ENCODE results near the gene GSTO1. TPM values are rescaled to one million over a fixed set of nuclear protein-coding genes. Genes with fewer than 3 reads are reported as not detected.
A peak's percentile ranks its signal among the peaks of the same experiment; 100 is the strongest.

The GSTO1 gene
- total RNA-seq, 2 donors from 2014 or later = 257 to 291 TPM

DNA sequence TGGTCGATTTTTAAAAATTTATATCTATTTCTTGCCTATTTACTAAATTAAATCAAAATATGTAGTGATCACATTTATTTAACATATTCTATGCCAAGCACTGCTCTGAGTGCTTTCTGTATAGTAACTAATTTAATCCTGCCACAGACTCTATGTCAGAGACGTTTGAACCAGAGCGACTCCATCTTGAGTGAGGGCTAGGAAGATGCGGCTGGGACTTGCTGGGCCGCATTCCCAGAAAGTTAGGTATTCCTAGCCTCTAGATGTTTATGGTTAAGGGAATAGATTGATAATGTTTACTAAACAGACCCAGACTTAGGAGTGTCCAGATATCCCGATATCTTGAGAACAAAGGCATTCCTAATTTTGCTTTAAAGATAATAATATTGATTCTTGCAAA, 3.2 kb upstream of the GSTO1 start:
- DNase-seq (ENCODE audit: low spot score) = no peak
- H3K36me3 ChIP-seq = no peaks in the 10 kb centered on the region
- no peak overlapping the region for H3K27ac ChIP-seq
- H3K27me3 ChIP-seq = no peaks in the 10 kb centered on the region
- H3K4me3 ChIP-seq = no peak overlapping the region
- no peaks in the 10 kb centered on the region for H3K9me3 ChIP-seq
- H3K4me1 ChIP-seq = peaks cover 0 to 18% of the 10 kb centered on the region in 2 donors
- no peak for TF ChIP-seq CTCF (IDR thresholded peaks at IDR 0.05)

DNA sequence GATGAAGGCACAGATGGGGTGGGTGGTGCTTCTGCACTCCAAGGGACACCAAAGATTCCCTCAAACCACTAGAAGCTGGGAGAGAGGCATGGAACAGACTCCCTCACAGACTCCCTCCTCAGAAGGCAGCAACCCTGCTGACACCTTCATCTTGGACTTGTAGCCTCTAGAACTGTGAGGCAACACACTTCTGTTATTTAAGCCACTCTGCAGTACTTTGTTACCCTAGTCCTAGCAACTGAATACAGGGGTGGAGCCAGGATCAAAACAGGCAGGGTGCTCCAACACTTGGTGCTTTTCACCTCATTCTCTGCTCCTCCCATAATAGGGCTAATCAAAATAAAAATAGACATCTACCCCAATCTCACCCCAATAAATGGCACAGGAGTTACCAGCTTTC, 2.3 kb upstream of the GSTO1 start:
- H3K27me3 ChIP-seq = no peaks in the 10 kb centered on the region
- H3K4me3 ChIP-seq = no peak overlapping the region
- peaks cover 4% of the 10 kb centered on the region for H3K36me3 ChIP-seq
- H3K4me1 ChIP-seq = peaks cover 0 to 27% of the 10 kb centered on the region in 2 donors
- no peaks in the 10 kb centered on the region for H3K9me3 ChIP-seq
- DNase-seq (ENCODE audit: low spot score) = no peak
- no peak for TF ChIP-seq CTCF (IDR thresholded peaks at IDR 0.05)
- no peak overlapping the region for H3K27ac ChIP-seq

- Histone ChIP-seq H3K27ac (no peak overlapping the region), H3K36me3 (peaks cover 9% of the 10 kb centered on the region), H3K4me1 (peaks cover 0 to 34% of the 10 kb centered on the region in 2 donors), H3K9me3 (no peaks in the 10 kb centered on the region), H3K4me3 (no peak overlapping the region), H3K27me3 (no peaks in the 10 kb centered on the region)
- no peak for TF ChIP-seq CTCF (IDR thresholded peaks at IDR 0.05)
- DNase-seq (ENCODE audit: low spot score) = no peak
These were observed 1.6 kb upstream of the GSTO1 start for GRCh38 chr10:104253106-104253505.

GRCh38 chr10:104253606-104254410, 884 bp upstream of the GSTO1 start:
- no peak for DNase-seq (ENCODE audit: low spot score)
- peak overlapping the region; percentile 70 to 99 for H3K4me3 ChIP-seq
- peaks cover 0 to 40% of the 10 kb centered on the region in 2 donors for H3K4me1 ChIP-seq
- no peaks in the 10 kb centered on the region for H3K9me3 ChIP-seq
- peak overlapping the region; percentile 97 to 100 for H3K27ac ChIP-seq
- H3K27me3 ChIP-seq = no peaks in the 10 kb centered on the region
- H3K36me3 ChIP-seq = peaks cover 16% of the 10 kb centered on the region
- no peak for TF ChIP-seq CTCF (IDR thresholded peaks at IDR 0.05)

GRCh38 chr10:104255311-104255981, 754 bp downstream of the GSTO1 start:
- Histone ChIP-seq H3K4me3 (peak overlapping the region; percentile 70 to 99), H3K4me1 (peaks cover 0 to 57% of the 10 kb centered on the region in 2 donors), H3K9me3 (no peaks in the 10 kb centered on the region), H3K27me3 (no peaks in the 10 kb centered on the region), H3K27ac (peak overlapping the region; percentile 97 to 100), H3K36me3 (peaks cover 30% of the 10 kb centered on the region)
- DNase-seq (ENCODE audit: low spot score) = no peak
- no peak for TF ChIP-seq CTCF (IDR thresholded peaks at IDR 0.05)
